Measurements from ENCODE around the gene FBF1.

DNA sequence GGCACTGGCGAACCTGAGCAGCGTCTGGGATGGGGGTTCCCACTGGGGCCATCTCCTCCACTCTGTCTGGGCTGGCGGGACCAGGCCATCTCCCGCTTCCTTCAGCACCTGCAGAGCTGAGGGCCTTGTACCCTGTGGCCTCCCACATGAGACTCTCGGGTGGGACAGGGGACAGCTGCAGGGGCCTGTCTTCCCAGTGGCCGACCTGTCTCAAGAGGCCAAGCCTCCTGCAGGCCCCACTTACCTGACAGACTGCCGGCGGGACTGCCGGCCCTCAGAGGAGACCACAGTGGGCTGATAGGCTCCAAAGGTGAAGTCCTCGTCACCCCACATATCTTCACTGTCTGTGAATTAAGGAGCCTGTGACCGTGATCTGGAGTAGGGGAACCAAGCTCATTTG is 15.7 kb downstream of the FBF1 start:
- TF ChIP-seq, protein P1, sequence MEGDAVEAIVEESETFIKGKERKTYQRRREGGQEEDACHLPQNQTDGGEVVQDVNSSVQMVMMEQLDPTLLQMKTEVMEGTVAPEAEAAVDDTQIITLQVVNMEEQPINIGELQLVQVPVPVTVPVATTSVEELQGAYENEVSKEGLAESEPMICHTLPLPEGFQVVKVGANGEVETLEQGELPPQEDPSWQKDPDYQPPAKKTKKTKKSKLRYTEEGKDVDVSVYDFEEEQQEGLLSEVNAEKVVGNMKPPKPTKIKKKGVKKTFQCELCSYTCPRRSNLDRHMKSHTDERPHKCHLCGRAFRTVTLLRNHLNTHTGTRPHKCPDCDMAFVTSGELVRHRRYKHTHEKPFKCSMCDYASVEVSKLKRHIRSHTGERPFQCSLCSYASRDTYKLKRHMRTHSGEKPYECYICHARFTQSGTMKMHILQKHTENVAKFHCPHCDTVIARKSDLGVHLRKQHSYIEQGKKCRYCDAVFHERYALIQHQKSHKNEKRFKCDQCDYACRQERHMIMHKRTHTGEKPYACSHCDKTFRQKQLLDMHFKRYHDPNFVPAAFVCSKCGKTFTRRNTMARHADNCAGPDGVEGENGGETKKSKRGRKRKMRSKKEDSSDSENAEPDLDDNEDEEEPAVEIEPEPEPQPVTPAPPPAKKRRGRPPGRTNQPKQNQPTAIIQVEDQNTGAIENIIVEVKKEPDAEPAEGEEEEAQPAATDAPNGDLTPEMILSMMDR (IDR thresholded peaks at IDR 0.05) = no peak
- TF ChIP-seq POLR2A (IDR thresholded peaks at IDR 0.05) = no peak

Data from right lobe of liver (tissue), 4 donors.